ENCODE data around the gene SDK2. TPM values are rescaled to one million over a fixed set of nuclear protein-coding genes. Genes with fewer than 3 reads are reported as not detected.
A peak's percentile ranks its signal among the peaks of the same experiment; 100 is the strongest.

SDK2 gene
- total RNA-seq, 2 donors from 2014 or later: 1.5 to 5.6 TPM

GRCh38 chr17:73679476-73679875 is 35.2 kb upstream of the SDK2 start:
- Histone ChIP-seq H3K9me3 (peaks cover 0 to 8% of the 10 kb centered on the region in 2 donors), H3K27me3 (no peaks in the 10 kb centered on the region), H3K36me3 (no peaks in the 10 kb centered on the region), H3K27ac (no peak overlapping the region), H3K4me3 (no peak overlapping the region), H3K4me1 (no peaks in the 10 kb centered on the region)
- peak; percentile 50 for DNase-seq (ENCODE audit: low spot score)
- TF ChIP-seq, protein P1, sequence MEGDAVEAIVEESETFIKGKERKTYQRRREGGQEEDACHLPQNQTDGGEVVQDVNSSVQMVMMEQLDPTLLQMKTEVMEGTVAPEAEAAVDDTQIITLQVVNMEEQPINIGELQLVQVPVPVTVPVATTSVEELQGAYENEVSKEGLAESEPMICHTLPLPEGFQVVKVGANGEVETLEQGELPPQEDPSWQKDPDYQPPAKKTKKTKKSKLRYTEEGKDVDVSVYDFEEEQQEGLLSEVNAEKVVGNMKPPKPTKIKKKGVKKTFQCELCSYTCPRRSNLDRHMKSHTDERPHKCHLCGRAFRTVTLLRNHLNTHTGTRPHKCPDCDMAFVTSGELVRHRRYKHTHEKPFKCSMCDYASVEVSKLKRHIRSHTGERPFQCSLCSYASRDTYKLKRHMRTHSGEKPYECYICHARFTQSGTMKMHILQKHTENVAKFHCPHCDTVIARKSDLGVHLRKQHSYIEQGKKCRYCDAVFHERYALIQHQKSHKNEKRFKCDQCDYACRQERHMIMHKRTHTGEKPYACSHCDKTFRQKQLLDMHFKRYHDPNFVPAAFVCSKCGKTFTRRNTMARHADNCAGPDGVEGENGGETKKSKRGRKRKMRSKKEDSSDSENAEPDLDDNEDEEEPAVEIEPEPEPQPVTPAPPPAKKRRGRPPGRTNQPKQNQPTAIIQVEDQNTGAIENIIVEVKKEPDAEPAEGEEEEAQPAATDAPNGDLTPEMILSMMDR (IDR thresholded peaks at IDR 0.05): no peak

DNA sequence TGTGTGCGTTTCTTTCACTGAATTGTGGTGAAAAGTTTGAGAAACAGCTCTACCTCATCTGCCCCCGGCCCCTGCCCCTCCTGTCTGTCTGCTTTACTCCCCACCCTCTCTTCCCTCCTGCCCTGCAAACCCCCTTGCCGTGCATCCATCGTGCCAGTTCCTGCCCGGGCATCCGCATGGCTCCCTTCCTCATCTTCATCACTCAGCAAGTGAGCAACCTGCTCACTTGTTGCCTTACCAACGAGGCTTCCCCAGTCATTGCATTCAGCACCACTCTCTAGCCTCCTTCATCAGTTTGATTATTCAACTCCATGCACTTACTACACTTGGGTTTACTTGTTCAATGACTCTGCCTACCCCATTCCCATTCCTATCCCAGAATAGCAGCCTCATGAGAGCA is 34.8 kb upstream of the SDK2 start:
- Histone ChIP-seq H3K9me3 (peaks cover 0 to 8% of the 10 kb centered on the region in 2 donors), H3K4me3 (no peak overlapping the region), H3K27ac (no peak overlapping the region), H3K4me1 (no peaks in the 10 kb centered on the region), H3K36me3 (no peaks in the 10 kb centered on the region), H3K27me3 (no peaks in the 10 kb centered on the region)
- DNase-seq (ENCODE audit: low spot score): peak; percentile 26
- TF ChIP-seq, protein P1 (IDR thresholded peaks at IDR 0.05): no peak

- DNase-seq (ENCODE audit: low spot score): no peak
- no peaks in the 10 kb centered on the region for H3K4me1 ChIP-seq
- H3K27ac ChIP-seq: no peak overlapping the region
- TF ChIP-seq, protein P1 (IDR thresholded peaks at IDR 0.05): no peak
- H3K4me3 ChIP-seq: no peak overlapping the region
- H3K27me3 ChIP-seq: no peaks in the 10 kb centered on the region
- H3K9me3 ChIP-seq: peaks cover 0 to 10% of the 10 kb centered on the region in 2 donors
- no peaks in the 10 kb centered on the region for H3K36me3 ChIP-seq
Measured at GRCh38 chr17:73669771-73670170, 25.5 kb upstream of the SDK2 start.

DNA sequence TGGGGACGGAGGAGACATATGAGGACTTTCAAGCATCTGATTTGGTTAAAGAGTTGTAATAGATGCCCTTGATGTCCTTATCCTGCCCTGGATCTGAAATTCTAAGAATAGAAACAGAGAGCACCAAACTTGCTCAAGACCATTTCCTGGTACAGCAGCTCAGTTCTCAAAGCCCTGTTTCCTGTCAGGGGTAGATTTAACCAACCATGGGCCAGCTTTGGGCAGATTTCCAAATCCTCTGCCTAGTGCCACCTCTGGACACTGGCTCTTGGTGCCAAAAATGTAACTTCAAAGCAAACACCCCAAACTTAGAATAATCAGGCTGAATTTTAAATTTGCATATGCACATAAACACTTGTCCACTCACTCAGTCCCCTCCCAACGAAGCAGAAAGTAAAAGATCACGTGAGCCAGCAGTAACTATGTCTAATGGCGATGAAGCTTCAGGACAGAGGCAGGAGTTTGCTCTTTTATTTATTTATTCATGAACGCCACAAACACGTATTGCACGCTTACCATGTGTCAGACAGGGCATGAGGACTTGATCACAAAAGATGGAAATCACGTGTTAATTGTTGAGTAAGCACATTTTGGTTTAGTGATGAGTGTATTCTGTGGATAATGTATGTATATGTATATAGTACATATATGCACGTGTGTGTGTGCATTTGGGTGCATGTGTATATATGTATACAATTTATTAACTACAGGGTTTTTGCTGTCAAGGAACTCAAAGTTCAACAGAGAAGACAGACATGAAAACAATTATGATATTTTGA is 23.1 kb upstream of the SDK2 start:
- Histone ChIP-seq H3K4me1 (no peaks in the 10 kb centered on the region), H3K9me3 (peaks cover 0 to 10% of the 10 kb centered on the region in 2 donors), H3K27ac (no peak overlapping the region), H3K27me3 (no peaks in the 10 kb centered on the region), H3K36me3 (no peaks in the 10 kb centered on the region), H3K4me3 (no peak overlapping the region)
- TF ChIP-seq, protein P1 (IDR thresholded peaks at IDR 0.05): no peak
- peak; percentile 47 for DNase-seq (ENCODE audit: low spot score)

GRCh38 chr17:73663614-73664013 is 19.4 kb upstream of the SDK2 start:
- H3K27me3 ChIP-seq: no peaks in the 10 kb centered on the region
- H3K36me3 ChIP-seq: no peaks in the 10 kb centered on the region
- H3K4me1 ChIP-seq: no peaks in the 10 kb centered on the region
- no peaks in the 10 kb centered on the region for H3K9me3 ChIP-seq
- H3K4me3 ChIP-seq: no peak overlapping the region
- H3K27ac ChIP-seq: no peak overlapping the region
- DNase-seq (ENCODE audit: low spot score): no peak
- TF ChIP-seq, protein P1 (IDR thresholded peaks at IDR 0.05): no peak

- H3K9me3 ChIP-seq: no peaks in the 10 kb centered on the region
- H3K4me1 ChIP-seq: no peaks in the 10 kb centered on the region
- no peaks in the 10 kb centered on the region for H3K27me3 ChIP-seq
- no peak for DNase-seq (ENCODE audit: low spot score)
- TF ChIP-seq, protein P1 (IDR thresholded peaks at IDR 0.05): no peak
- no peak overlapping the region for H3K27ac ChIP-seq
- H3K36me3 ChIP-seq: no peaks in the 10 kb centered on the region
- no peak overlapping the region for H3K4me3 ChIP-seq
Measured at GRCh38 chr17:73660366-73660765, 16.1 kb upstream of the SDK2 start.

Measured in right atrium auricular region (tissue), 2 donors.